HCT116 (cell line): ENCODE measurements around the gene ARR3.

Source experiments
- EGR1 ChIP-seq: IDR thresholded peaks from 2 replicates; pipeline ENCODE4 v1.6.1; 2012; ENCODE audit warnings: low read depth
- EZH2phosphoT487 ChIP-seq: fragments of 200-600 bp; IDR thresholded peaks from 2 replicates; pipeline ENCODE4 v1.6.1; 2018; ENCODE audit warnings: antibody characterized with exemption, borderline replicate concordance
- JUND ChIP-seq: IDR thresholded peaks from 2 replicates; pipeline ENCODE4 v1.6.1; 2012
- POLR2A ChIP-seq: IDR thresholded peaks from 2 replicates; pipeline ENCODE4 v1.7.0; 2011; ENCODE audit warnings: borderline replicate concordance; ENCODE audit not compliant: insufficient read depth, insufficient read length; ENCODE audit errors: extremely low read depth
- POLR2AphosphoS5 ChIP-seq: IDR thresholded peaks from 2 replicates; pipeline ENCODE4 v1.6.1; 2011; ENCODE audit warnings: mild to moderate bottlenecking, low read depth, low read length, moderate library complexity
- SIN3A ChIP-seq: IDR thresholded peaks from 2 replicates; pipeline ENCODE4 v1.6.1; 2012; ENCODE audit warnings: low read depth
- YY1 ChIP-seq: IDR thresholded peaks from 2 replicates; pipeline ENCODE4 v1.6.1; 2011; ENCODE audit warnings: low read length, low read depth, moderate library complexity, mild to moderate bottlenecking; ENCODE audit not compliant: insufficient replicate concordance; ENCODE audit errors: extremely low read depth
- ZBTB33 ChIP-seq: IDR thresholded peaks from 2 replicates; pipeline ENCODE4 v1.6.1; 2011; ENCODE audit warnings: mild to moderate bottlenecking, low read length, moderate library complexity; ENCODE audit not compliant: insufficient replicate concordance; ENCODE audit errors: extremely low read depth
- TF ChIP-seq, protein P1 (sequence below), 3 experiments: fragments of 200-600 bp in 1 of 3; sonication (generic) in 1 of 3; IDR thresholded peaks in 2 of 3; conservative IDR thresholded peaks in 1 of 3; 2 replicates each; pipeline ENCODE4 v1.5.1; 2012 to 2017; ENCODE audit warnings: low read depth in 2 of 3, low read length in 2 of 3, antibody characterized with exemption in 1 of 3, borderline replicate concordance in 1 of 3, control low read depth in 1 of 3, mild to moderate bottlenecking in 1 of 3, mixed read lengths in 1 of 3, mixed run types in 1 of 3, moderate library complexity in 1 of 3; ENCODE audit not compliant: insufficient read depth in 1 of 3
- TF ChIP-seq, protein P2 (sequence below): IDR thresholded peaks from 2 replicates; pipeline ENCODE4 v1.6.1; 2012; ENCODE audit warnings: low read depth

GRCh38 chrX:70289168-70289792 lies 21.1 kb downstream of the ARR3 start:
- TF ChIP-seq, protein P1, sequence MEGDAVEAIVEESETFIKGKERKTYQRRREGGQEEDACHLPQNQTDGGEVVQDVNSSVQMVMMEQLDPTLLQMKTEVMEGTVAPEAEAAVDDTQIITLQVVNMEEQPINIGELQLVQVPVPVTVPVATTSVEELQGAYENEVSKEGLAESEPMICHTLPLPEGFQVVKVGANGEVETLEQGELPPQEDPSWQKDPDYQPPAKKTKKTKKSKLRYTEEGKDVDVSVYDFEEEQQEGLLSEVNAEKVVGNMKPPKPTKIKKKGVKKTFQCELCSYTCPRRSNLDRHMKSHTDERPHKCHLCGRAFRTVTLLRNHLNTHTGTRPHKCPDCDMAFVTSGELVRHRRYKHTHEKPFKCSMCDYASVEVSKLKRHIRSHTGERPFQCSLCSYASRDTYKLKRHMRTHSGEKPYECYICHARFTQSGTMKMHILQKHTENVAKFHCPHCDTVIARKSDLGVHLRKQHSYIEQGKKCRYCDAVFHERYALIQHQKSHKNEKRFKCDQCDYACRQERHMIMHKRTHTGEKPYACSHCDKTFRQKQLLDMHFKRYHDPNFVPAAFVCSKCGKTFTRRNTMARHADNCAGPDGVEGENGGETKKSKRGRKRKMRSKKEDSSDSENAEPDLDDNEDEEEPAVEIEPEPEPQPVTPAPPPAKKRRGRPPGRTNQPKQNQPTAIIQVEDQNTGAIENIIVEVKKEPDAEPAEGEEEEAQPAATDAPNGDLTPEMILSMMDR (IDR thresholded peaks at IDR 0.05 in 2 of 3, conservative IDR thresholded peaks at IDR 0.05 in 1 of 3; ENCODE audit: borderline replicate concordance in 1 of 3, insufficient read depth in 1 of 3, low read depth in 2 of 3, low read length in 2 of 3), result no peak
- TF ChIP-seq JUND (no peak), POLR2AphosphoS5 (no peak), POLR2A (no peak), EGR1 (no peak), ZBTB33 (no peak), SIN3A (no peak), EZH2phosphoT487 (no peak), YY1 (no peak)
- TF ChIP-seq, protein P2, sequence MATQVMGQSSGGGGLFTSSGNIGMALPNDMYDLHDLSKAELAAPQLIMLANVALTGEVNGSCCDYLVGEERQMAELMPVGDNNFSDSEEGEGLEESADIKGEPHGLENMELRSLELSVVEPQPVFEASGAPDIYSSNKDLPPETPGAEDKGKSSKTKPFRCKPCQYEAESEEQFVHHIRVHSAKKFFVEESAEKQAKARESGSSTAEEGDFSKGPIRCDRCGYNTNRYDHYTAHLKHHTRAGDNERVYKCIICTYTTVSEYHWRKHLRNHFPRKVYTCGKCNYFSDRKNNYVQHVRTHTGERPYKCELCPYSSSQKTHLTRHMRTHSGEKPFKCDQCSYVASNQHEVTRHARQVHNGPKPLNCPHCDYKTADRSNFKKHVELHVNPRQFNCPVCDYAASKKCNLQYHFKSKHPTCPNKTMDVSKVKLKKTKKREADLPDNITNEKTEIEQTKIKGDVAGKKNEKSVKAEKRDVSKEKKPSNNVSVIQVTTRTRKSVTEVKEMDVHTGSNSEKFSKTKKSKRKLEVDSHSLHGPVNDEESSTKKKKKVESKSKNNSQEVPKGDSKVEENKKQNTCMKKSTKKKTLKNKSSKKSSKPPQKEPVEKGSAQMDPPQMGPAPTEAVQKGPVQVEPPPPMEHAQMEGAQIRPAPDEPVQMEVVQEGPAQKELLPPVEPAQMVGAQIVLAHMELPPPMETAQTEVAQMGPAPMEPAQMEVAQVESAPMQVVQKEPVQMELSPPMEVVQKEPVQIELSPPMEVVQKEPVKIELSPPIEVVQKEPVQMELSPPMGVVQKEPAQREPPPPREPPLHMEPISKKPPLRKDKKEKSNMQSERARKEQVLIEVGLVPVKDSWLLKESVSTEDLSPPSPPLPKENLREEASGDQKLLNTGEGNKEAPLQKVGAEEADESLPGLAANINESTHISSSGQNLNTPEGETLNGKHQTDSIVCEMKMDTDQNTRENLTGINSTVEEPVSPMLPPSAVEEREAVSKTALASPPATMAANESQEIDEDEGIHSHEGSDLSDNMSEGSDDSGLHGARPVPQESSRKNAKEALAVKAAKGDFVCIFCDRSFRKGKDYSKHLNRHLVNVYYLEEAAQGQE, result no peak
